ENCODE measurements around the gene PEX12. TPM values are rescaled to one million over a fixed set of nuclear protein-coding genes. Genes with fewer than 3 reads are reported as not detected.
"Not testable (repeated sequence)": the region's sequence is repeated elsewhere in the genome, so short reads cannot be mapped to it uniquely, and the experiment has no call there.

PEX12 gene
- total and polyA plus RNA-seq, 9 of the 15 experiments (the other 6 are each of a cell fraction or from before 2014, with no cell fraction given), result 4.0 to 12.4 (median 6.4) TPM

DNA sequence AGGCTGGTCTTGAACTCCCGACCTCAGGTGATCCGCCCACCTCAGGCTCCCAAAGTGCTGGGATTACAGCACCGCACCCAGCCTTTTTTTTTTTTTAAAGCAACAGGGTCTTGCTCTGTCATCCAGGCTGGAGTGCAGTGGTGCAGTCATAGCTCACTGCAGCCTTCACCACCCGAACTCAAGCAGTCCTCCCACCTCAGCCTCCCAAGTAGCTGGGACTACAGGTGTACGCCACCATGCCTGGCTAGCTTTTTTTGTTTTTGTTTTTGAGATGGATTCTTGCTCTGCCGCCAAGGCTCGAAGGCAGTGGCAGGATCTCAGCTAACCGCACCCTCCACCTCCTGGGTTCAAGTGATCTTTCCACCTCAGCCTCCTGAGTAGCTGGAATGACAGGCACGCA is 43.0 kb downstream of the PEX12 start:
- CTCF ChIA-PET (ENCODE audit: low intra/inter-chr PET ratio); FAIRE-seq; H3K9me1 ChIP-seq (ENCODE audit: control insufficient read depth, insufficient read depth, low read length); H3K36me3 ChIP-seq (ENCODE audit: control insufficient read depth, insufficient read depth, low read length); H4K20me1 ChIP-seq (replicated peaks; ENCODE audit: control insufficient read depth, insufficient read depth, low read length); H3K79me2 ChIP-seq (ENCODE audit: control insufficient read depth, insufficient read depth, low read length); H3K9ac ChIP-seq (ENCODE audit: insufficient read depth in 1 of 2, low read depth in 2 of 2, low read length in 2 of 2); H3K4me2 ChIP-seq (ENCODE audit: insufficient read depth, low read length); ATAC-seq; DNase-seq (ENCODE audit: extremely low read depth in 1 of 4, low spot score in 3 of 4); H2AFZ ChIP-seq (ENCODE audit: low read depth, low read length); H3K27me3 ChIP-seq (ENCODE audit: control insufficient read depth in 2 of 2, insufficient read depth in 2 of 2, low read length in 2 of 2); H3K27ac ChIP-seq (ENCODE audit: extremely low read depth, low read depth, low read length); H3K9me3 ChIP-seq (replicated peaks; ENCODE audit: control insufficient read depth, insufficient read depth, low read depth, low read length); H3K4me3 ChIP-seq; BruUV-seq (replicated peaks): not testable (repeated sequence)
- H3K4me1 ChIP-seq (replicated peaks in 1 of 2; ENCODE audit: control insufficient read depth in 2 of 2, insufficient read depth in 2 of 2, low read length in 2 of 2), result peaks cover 6 to 31% of the 10 kb centered on the region in 2 experiments; a peak in 3 of 5 replicates
- in situ Hi-C loops (cut with MboI), result loop anchor here (5.0 kb wide), 2 partner anchors 223 to 363 kb away; no protein-coding TSS in a partner anchor
- POLR2A ChIA-PET, result interaction anchor here (0.9 kb wide), 1 partner anchor 43 kb away, joined by 3 read pairs; the partner anchor contains the start of gene PEX12
- TF ChIP-seq BCOR (IDR thresholded peaks at IDR 0.05), result 0 out of 2 replicates have a peak, but pooled peaks have one; percentile 13
- WGBS (ENCODE audit: insufficient coverage, low coverage, missing lambda C conversion rate), result 78% methylated on average over 9 of the region's 9 CpGs
- intact Hi-C loops (cut with micrococcal nuclease), result loop anchor here (5.0 to 10.0 kb wide), 4 partner anchors 61 to 391 kb away; partner anchors contain the start of genes NLE1, SLFN12 and UNC45B

GRCh38 chr17:35534576-35535093 is 43.7 kb downstream of the PEX12 start:
- intact Hi-C loops (cut with micrococcal nuclease), result loop anchor here (5.0 to 10.0 kb wide), 4 partner anchors 60 to 390 kb away; partner anchors contain the start of genes NLE1, SLFN12 and UNC45B
- no peaks in the 10 kb centered on the region for H3K9me1 ChIP-seq (ENCODE audit: control insufficient read depth, insufficient read depth, low read length)
- TF ChIP-seq ZNF3 (CRISPR knock-in tag; IDR thresholded peaks at IDR 0.05) (no peak), RFX7 (CRISPR knock-in tag; IDR thresholded peaks at IDR 0.05) (no peak), RCOR1 (IDR thresholded peaks at IDR 0.05; ENCODE audit: borderline replicate concordance in 1 of 2, low read depth in 2 of 2, low read length in 2 of 2) (no peak), TEAD4 (IDR thresholded peaks at IDR 0.05; ENCODE audit: low read length) (no peak), TEAD4 (CRISPR knock-in tag; IDR thresholded peaks at IDR 0.05; ENCODE audit: borderline replicate concordance) (no peak), LCOR (CRISPR knock-in tag; IDR thresholded peaks at IDR 0.05) (no peak), CREM (IDR thresholded peaks at IDR 0.05; ENCODE audit: low read depth) (no peak), SRSF9 (IDR thresholded peaks at IDR 0.05; ENCODE audit: borderline replicate concordance, low read depth, low read length) (no peak), MNT (conservative IDR thresholded peaks at IDR 0.05) (no peak)
- no peaks in the 10 kb centered on the region for H3K27me3 ChIP-seq (ENCODE audit: control insufficient read depth in 2 of 2, insufficient read depth in 2 of 2, low read length in 2 of 2)
- H3K79me2 ChIP-seq (ENCODE audit: control insufficient read depth, insufficient read depth, low read length), result no peaks in the 10 kb centered on the region
- H3K4me3 ChIP-seq, result no peak overlapping the region
- ATAC-seq (no peak), FAIRE-seq (no peak), DNase-seq (ENCODE audit: extremely low read depth in 1 of 4, low spot score in 3 of 4) (no peak)
- no TSS peak for BruUV-seq (replicated peaks)
- in situ Hi-C loops (cut with MboI), result loop anchor here (5.0 kb wide), 2 partner anchors 222 to 362 kb away; no protein-coding TSS in a partner anchor
- H2AFZ ChIP-seq (ENCODE audit: low read depth, low read length), result 0 out of 2 replicates have a peak overlapping the region, but pooled peaks have one; percentile 1
- H3K27ac ChIP-seq (ENCODE audit: extremely low read depth, low read depth, low read length), result no peak overlapping the region
- 41% methylated on average over 3 of the region's 3 CpGs for WGBS (ENCODE audit: insufficient coverage, low coverage, missing lambda C conversion rate)
- no peak overlapping the region for H3K9ac ChIP-seq (ENCODE audit: insufficient read depth in 1 of 2, low read depth in 2 of 2, low read length in 2 of 2)
- no peaks in the 10 kb centered on the region for H4K20me1 ChIP-seq (replicated peaks; ENCODE audit: control insufficient read depth, insufficient read depth, low read length)
- H3K9me3 ChIP-seq (replicated peaks; ENCODE audit: control insufficient read depth, insufficient read depth, low read depth, low read length), result no peaks in the 10 kb centered on the region
- no peaks in the 10 kb centered on the region for H3K36me3 ChIP-seq (ENCODE audit: control insufficient read depth, insufficient read depth, low read length)
- no peak overlapping the region for H3K4me2 ChIP-seq (ENCODE audit: insufficient read depth, low read length)
- ChIA-PET CTCF (ENCODE audit: low intra/inter-chr PET ratio) (interaction anchor here (3.2 kb wide), 1 partner anchor 222 kb away, joined by 21 read pairs; no protein-coding TSS in a partner anchor), POLR2A (interaction anchor here (0.8 to 2.4 kb wide), 3 partner anchors 8 to 1030 kb away, joined by 3 to 7 read pairs (median 3); partner anchors contain the start of gene PEX12)
- H3K4me1 ChIP-seq (replicated peaks in 1 of 2; ENCODE audit: control insufficient read depth in 2 of 2, insufficient read depth in 2 of 2, low read length in 2 of 2), result peaks cover 4 to 23% of the 10 kb centered on the region in 2 experiments; a peak in 3 of 5 replicates

Measured in K562 (cell line).